Tibial nerve (tissue), 4 donors: ENCODE results near the gene LONP1. TPM values are rescaled to one million over a fixed set of nuclear protein-coding genes. Genes with fewer than 3 reads are reported as not detected.

Source experiments
- DNase-seq, 2 donors: peaks; one replicate each; pipeline ENCODE4 v3.0.0-alpha.2; 2019; ENCODE audit warnings: low spot score in 2 of 2
- H3K27ac ChIP-seq, 4 donors: fragments of 200-600 bp; sonication (generic) in 3 of 4; one replicate each; pipeline ENCODE4 v1.5.1; 2017 to 2019; ENCODE audit warnings: mild to moderate bottlenecking in 1 of 4
- H3K27me3 ChIP-seq, 2 donors: fragments of 200-600 bp; sonication (generic) in 1 of 2; one replicate each; pipeline versions ENCODE4 v1.5.1 to v1.6.0; 2017 to 2019
- H3K36me3 ChIP-seq, 3 donors: fragments of 200-600 bp; sonication (generic); one replicate each; pipeline ENCODE4 v1.5.1; 2018 to 2019
- H3K4me1 ChIP-seq, 4 donors: fragments of 200-600 bp; sonication (generic) in 3 of 4; one replicate each; pipeline ENCODE4 v1.5.1; 2017 to 2019
- H3K4me3 ChIP-seq, 4 donors: fragments of 200-600 bp; sonication (generic) in 3 of 4; one replicate each; pipeline ENCODE4 v1.5.1; 2017 to 2019; ENCODE audit warnings: mild to moderate bottlenecking in 1 of 4, moderate library complexity in 1 of 4
- H3K9me3 ChIP-seq, 4 donors: fragments of 200-600 bp; sonication (generic) in 3 of 4; one replicate each; pipeline ENCODE4 v1.5.1; 2017 to 2019
- CTCF ChIP-seq, 5 experiments: fragments of 200-600 bp in 3 of 5; fragments of 450-650 bp in 2 of 5; sonication (generic) in 3 of 5; IDR thresholded peaks; one replicate each; pipeline ENCODE4 v1.5.1; 2016 to 2019; ENCODE audit warnings: antibody characterized with exemption in 5 of 5, mild to moderate bottlenecking in 3 of 5, moderate library complexity in 2 of 5
- EP300 ChIP-seq, 2 donors: sonication (generic); formaldehyde crosslinking; IDR thresholded peaks; one replicate each; pipeline ENCODE4 v1.6.1; 2017; ENCODE audit warnings: antibody characterized with exemption in 2 of 2, mild to moderate bottlenecking in 1 of 2
- POLR2A ChIP-seq, 2 donors: fragments of 450-650 bp; IDR thresholded peaks; one replicate each; pipeline ENCODE4 v1.6.1; 2017; ENCODE audit warnings: antibody characterized with exemption in 2 of 2, mild to moderate bottlenecking in 2 of 2, moderate library complexity in 2 of 2
- WGBS, 2 donors: methylation state at CpG; one replicate each; pipeline ENCODE4 v1.1.5; 2018; 5-methylcytosine and 5-hydroxymethylcytosine counted together
- total RNA-seq, 4 donors: library from RNA; depleted of rRNA; stranded (reverse); fragments of >200 nt; gene quantifications; one replicate each; pipeline ENCODE4 v1.1.0, GENCODE V29; 2016

Gene LONP1
- total RNA-seq, 4 donors from 2014 or later, result 107 to 116 (median 110) TPM

- DNase-seq, result no peak
- H3K27me3 ChIP-seq, result no peaks in the 10 kb centered on the region
- peaks cover 0 to 34% (median 15%) of the 10 kb centered on the region in 4 donors for H3K4me1 ChIP-seq
- 92% methylated on average over 45 of the region's 45 CpGs for WGBS, 2 donors
- H3K27ac ChIP-seq, result no peak overlapping the region
- peaks cover 3 to 80% (median 39%) of the 10 kb centered on the region in 3 donors for H3K36me3 ChIP-seq
- no peaks in the 10 kb centered on the region for H3K9me3 ChIP-seq
- TF ChIP-seq EP300 (IDR thresholded peaks at IDR 0.05) (no peak), CTCF (IDR thresholded peaks at IDR 0.05) (no peak), POLR2A (IDR thresholded peaks at IDR 0.05) (no peak)
- no peak overlapping the region for H3K4me3 ChIP-seq
Observed at GRCh38 chr19:5694167-5694955, 25.6 kb downstream of the LONP1 start.

- H3K36me3 ChIP-seq, result peaks cover 3 to 72% (median 30%) of the 10 kb centered on the region in 3 donors
- no peaks in the 10 kb centered on the region for H3K9me3 ChIP-seq
- H3K27ac ChIP-seq, result no peak overlapping the region
- H3K4me1 ChIP-seq, result peaks cover 0 to 40% (median 15%) of the 10 kb centered on the region in 4 donors
- no peaks in the 10 kb centered on the region for H3K27me3 ChIP-seq
- WGBS, 2 donors, result 84 to 87% methylated on average over 24 to 32 of the region's 39 CpGs
- H3K4me3 ChIP-seq, result no peak overlapping the region
- no peak for DNase-seq
- TF ChIP-seq EP300 (IDR thresholded peaks at IDR 0.05) (no peak), POLR2A (IDR thresholded peaks at IDR 0.05) (no peak), CTCF (IDR thresholded peaks at IDR 0.05) (no peak)
Observed at GRCh38 chr19:5693195-5694166, 26.5 kb downstream of the LONP1 start.

DNA sequence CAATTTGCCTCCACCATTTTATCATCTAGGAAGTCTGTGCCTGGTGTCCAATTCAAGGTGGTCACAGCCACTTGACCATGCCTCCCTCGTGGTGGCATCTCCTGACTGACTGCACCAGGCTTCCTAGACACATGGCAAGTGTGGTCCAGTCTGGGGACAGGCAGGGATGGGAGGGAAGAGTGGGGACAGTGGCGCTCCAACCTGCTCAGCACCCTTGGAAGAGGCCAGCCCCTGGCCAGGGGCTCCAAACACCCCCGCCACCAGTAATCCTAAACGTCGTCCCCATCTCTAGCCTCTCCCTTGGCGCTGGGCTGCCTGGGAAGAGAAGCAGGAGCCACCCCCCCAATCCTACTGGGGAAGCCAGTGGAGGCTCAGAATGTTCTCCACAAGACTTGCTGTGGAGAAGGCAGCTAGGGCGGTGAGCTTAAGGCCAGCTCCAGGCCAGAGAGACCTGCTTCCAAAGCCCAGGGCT lies 27.2 kb downstream of the LONP1 start:
- TF ChIP-seq POLR2A (IDR thresholded peaks at IDR 0.05) (no peak), EP300 (IDR thresholded peaks at IDR 0.05) (no peak), CTCF (IDR thresholded peaks at IDR 0.05) (no peak)
- peaks cover 3 to 64% (median 29%) of the 10 kb centered on the region in 3 donors for H3K36me3 ChIP-seq
- no peak overlapping the region for H3K27ac ChIP-seq

GRCh38 chr19:5691822-5692722 lies 27.9 kb downstream of the LONP1 start:
- Histone ChIP-seq H3K9me3 (no peaks in the 10 kb centered on the region), H3K27ac (peak overlapping the region in 3 of 4 donors; percentile 79 to 92 (median 90)), H3K36me3 (peaks cover 3 to 57% (median 29%) of the 10 kb centered on the region in 3 donors), H3K4me3 (peak overlapping the region; percentile 61 to 95 (median 78)), H3K4me1 (peaks cover 0 to 48% (median 18%) of the 10 kb centered on the region in 4 donors), H3K27me3 (no peaks in the 10 kb centered on the region)
- no peak for DNase-seq
- TF ChIP-seq EP300 (IDR thresholded peaks at IDR 0.05) (no peak), POLR2A (IDR thresholded peaks at IDR 0.05) (no peak), CTCF (IDR thresholded peaks at IDR 0.05) (no peak)
- WGBS, 2 donors, result 69 to 80% methylated on average over 28 to 42 of the region's 42 CpGs

More for the DNA sequence above, 27.2 kb downstream of the LONP1 start:
- no peaks in the 10 kb centered on the region for H3K27me3 ChIP-seq
- DNase-seq, result no peak
- H3K9me3 ChIP-seq, result no peaks in the 10 kb centered on the region
- peaks cover 0 to 42% (median 15%) of the 10 kb centered on the region in 4 donors for H3K4me1 ChIP-seq
- WGBS, 2 donors, result 78 to 87% methylated on average over 3 to 7 of the region's 7 CpGs
- H3K4me3 ChIP-seq, result no peak overlapping the region
